Hepatocyte (in vitro differentiated cells): ENCODE measurements around the gene LAMB3.

Source experiments
- CTCF ChIP-seq: fragments of 200-600 bp; sonication (generic); IDR thresholded peaks from 2 replicates; pipeline ENCODE4 v1.5.1; 2016; ENCODE audit warnings: antibody characterized with exemption, mild to moderate bottlenecking; ENCODE audit not compliant: poor library complexity
- EZH2 ChIP-seq: fragments of 200-600 bp; sonication (generic); IDR thresholded peaks from 2 replicates; pipeline ENCODE4 v1.6.1; 2016; ENCODE audit warnings: antibody characterized with exemption, mild to moderate bottlenecking, borderline replicate concordance

- TF ChIP-seq EZH2 (no peak), CTCF (no peak)
Measured at GRCh38 chr1:209613400-209614150, 38.6 kb downstream of the LAMB3 start.
